Stimulated activated CD4-positive, alpha-beta T cell treated with anti-CD3 and anti-CD28 coated beads, Interleukin-4, amount 100 ng/mL, for 24 hours (primary cell): ENCODE data around the gene PAX3.

ENCODE experiments used
- DNase-seq: peaks from one replicate; pipeline ENCODE4 v3.0.0-alpha.2; 2020

Gene PAX3

GRCh38 chr2:222309766-222310165 lies 11.0 kb upstream of the PAX3 start:
- no peak for DNase-seq

DNA sequence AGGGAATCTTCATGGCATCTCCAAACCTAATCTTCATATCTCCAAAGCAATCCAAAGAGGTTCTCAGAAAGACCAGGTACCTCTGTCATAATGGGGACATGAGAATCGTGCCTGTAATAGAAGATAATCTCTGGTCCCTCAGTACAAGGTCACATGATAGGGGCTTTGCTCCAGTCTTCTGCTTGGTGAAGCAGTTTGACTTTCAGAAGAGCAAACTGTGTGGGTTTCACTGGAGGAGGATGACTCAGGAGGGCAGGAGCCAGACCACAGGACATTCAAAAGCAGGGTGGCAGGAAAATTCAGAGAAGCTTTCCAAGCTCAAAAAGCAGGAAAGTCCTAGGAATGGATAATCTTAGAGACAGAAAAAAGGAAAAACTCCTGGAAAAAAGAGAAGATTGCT lies 10.6 kb upstream of the PAX3 start:
- DNase-seq: no peak

- no peak for DNase-seq
Observed at GRCh38 chr2:222307978-222308730, 9.4 kb upstream of the PAX3 start.

DNA sequence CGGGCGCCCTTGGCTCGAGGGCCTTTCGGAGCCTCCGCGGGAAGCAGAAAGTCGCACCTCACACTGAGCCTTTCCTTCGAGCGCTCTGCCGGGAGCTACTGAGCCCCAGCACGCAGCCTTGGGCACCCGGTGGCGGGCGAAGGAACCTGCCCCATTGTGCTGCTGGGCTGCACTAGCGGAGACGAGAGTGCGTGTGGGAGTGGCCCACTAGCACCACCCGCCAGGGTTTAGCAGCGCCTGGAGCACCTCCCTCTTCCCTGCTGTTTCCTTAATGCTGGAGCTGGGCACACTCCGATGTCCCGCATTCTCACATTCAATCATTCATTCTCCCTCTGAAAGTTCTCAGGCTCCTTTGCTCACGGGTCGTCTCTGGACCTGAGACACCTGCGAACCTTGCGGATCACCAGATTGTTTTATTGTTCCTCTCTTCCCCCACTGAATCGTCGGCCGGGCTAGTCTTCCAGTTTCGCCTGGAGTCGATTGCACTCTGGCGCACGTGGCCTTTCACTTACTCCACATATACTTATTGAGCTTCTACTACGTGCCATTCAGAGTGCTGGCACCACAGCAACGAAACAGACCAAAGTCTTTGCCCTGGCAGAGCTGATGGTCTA lies 8.5 kb upstream of the PAX3 start:
- DNase-seq: no peak

- no peak for DNase-seq
Observed at GRCh38 chr2:222306393-222307142, 7.8 kb upstream of the PAX3 start.

- DNase-seq: no peak
Observed at GRCh38 chr2:222305516-222306392, 7.0 kb upstream of the PAX3 start.

- DNase-seq: no peak
Observed at GRCh38 chr2:222304737-222305515, 6.1 kb upstream of the PAX3 start.

DNA sequence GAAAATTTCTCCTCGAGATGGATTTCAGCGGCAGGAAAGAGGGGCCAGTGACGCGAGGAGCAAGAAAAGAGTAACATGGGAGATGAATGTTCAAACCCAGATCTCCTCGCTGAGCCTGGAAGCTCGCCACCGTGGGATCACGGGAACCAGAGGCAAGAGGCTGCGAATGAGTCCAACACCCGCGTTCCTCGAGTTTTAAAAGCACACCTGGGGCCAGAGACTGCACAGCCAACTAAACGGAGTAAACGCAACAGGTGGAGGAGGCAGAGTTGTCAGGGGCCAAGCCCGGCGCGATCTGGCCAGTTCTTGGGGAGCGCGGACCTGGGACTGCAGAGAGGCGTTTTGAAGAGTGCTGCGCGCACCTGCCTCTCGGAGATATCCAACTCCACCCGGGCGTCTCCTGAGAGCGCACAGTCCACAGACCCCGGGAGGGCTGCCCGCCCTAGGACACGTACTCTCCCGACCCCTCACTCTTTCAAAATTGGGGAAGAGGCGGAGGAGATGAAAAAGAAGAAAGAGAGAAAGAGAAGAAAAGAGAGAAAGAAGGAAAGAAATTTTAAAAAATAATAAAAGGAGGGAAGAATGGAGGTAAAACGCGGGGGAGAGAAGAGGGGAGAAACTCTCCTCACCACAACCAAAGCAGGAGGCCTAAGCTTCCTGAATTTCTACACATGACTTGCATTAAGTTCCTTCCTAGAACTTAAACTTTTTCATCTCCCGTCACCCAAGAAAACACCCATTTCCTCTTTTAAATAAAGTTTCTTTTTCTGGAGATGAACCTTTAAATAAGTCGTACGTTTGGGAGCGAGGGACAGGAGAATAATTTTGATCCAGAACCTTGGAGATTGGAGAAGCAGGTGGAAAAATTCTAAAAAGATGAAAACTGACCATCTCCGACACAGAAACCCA lies 5.3 kb upstream of the PAX3 start:
- DNase-seq: no peak

DNA sequence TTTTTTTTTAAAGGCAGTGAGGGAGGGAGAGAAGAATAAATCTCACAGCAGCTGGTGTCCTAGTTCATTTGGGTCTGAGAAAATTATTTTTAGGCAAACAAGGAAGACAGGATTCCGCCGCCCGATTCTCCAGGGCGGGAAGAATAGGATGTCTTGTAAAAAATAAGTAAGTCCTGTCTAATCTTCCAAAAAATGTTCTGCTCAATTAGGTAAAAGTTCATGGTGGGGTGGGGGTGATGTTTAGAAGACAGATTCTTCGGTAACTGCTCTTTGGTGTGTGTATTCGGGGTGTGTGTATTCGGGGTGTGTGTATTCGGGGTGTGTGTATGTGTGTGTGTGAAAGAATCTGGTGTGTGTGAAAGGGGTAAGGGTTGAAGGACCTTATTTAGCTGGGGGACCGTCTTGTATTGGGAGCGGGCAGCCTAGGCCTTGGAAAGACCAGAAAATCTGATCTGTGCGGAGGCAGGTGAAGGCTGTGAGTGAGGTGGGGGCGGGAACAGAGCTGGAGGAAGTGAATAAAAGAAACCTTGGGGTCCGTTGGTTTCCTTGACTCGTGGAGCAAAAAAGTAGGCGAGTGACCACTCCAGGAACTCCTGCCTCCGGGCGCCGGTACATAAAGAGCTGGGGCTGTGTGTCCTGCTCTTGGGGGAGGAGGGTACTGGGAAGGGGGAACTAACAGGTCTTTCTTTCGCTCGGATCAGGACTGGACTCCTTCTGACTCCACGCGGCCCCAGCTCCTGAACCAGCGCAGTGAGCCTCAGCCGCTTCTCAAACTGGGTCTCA lies 4.4 kb upstream of the PAX3 start:
- DNase-seq: no peak

DNA sequence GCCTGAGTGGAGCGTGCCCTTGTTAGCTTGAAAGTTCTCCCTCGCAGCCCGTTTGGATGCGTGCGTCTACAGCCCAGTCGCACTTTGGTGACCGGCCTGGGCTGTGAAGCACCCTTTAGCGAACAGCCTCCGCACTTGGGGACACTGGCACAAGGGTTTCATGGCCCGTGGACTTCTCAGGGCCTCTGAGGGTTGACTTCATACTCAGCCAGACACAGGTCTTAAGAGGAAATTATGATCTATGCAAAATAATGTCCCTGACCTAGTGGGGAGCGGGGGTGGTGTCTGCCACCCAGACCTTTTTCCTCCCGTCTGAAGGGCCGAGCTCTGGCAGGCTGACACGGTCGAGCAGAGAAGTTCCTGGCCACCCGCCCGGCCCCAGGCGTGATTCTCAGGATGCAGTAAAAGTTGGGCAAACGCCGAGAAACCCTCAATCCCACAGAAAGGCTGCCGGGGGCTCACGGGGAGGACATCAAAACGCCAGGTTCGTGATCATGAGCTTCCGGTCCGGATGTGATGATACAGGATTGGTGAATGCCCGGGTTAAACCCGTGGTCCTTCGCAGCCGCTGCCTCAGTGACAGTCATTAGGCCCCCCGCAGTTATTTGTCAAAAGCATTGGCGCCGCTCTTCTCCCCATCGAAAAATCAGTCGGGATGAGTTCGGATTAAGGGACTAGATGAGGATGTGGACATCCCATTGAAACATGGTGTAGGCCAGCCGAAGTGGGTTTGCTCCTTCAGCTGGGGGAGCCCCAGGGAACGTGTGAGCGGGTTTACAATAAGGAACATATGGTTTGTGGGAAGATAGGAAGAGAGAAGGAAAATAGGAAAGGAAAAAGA lies 3.6 kb upstream of the PAX3 start:
- DNase-seq: no peak

DNA sequence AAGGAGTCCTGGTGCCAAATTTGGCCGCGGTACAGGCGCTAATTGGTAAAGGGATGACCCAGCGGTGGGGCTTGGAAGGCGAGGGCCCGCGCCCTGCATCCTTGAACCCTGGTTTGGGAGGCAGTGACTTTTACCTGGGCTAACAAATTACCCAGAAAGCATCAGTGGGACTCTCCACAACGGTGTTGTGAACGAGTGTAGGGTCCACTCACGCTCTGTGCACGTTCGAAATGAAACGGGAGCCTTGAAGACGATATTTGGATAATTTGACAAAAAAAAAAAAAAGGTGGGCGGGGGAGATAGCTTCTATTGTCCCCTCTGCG lies 3.0 kb upstream of the PAX3 start:
- no peak for DNase-seq

- DNase-seq: no peak
Observed at GRCh38 chr2:222301053-222301795, 2.4 kb upstream of the PAX3 start.

DNA sequence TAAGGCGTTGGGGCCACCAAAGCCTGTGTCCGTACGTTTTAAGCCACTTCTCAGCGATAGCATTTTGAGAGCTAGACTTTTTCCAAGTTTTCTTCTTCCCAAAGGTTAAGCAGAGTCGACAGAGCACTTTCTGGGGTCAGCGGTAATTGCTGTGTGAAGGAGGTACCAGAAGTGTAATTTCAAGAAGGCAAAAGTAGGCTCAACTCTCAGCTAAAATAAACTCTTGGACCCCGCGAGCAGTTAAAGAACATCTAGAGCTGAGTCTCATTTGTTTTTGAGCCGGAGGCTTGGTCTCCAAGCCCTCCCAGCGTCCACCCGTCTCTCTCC lies 1.9 kb upstream of the PAX3 start:
- DNase-seq: no peak

- DNase-seq: no peak
Observed at GRCh38 chr2:222299906-222300725, 1.3 kb upstream of the PAX3 start.

GRCh38 chr2:222298001-222298310 lies 842 bp downstream of the PAX3 start:
- DNase-seq: no peak

DNA sequence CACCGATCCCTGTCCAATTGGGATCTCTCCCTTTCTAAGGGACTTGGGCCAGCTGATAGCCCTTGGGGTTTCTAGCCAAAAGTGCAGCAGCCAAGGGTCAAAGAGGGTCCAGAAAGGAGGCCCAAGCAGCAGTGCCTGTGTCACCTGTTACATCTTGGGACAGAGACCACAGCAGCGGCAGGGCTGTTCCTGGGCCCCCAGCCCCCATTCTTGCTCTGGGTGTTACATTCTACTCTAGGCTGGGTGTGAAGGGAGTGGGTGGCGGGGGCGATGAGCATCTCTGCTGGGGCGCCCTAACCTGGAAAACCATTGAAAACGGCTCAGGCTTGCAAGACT lies 1.2 kb downstream of the PAX3 start:
- no peak for DNase-seq

GRCh38 chr2:222296911-222297599 lies 1.7 kb downstream of the PAX3 start:
- DNase-seq: no peak

DNA sequence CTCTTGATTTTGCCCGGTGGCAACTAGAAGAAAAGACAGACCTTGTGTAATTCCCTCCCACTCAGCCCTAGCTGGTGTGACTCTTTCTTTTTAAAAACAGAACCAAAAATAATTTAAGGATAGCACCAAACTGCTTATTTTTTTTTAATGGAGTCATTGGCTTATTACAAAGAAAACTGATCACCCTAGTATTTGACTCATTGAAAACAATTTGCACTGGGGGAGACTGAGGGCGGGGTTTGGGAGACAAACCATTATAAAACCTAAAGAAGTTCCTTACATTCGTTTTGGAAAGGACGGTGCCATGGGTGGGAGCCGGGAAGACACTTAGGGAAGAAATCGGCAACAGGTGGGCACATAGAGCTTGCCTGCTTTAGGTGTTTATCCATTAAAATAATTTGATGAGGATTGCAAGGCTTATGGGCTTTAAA lies 2.5 kb downstream of the PAX3 start:
- DNase-seq: no peak
